HG03354 (cell line): ENCODE data around the gene FSTL3.
"Not testable (repeated sequence)": the region's sequence is repeated elsewhere in the genome, so short reads cannot be mapped to it uniquely, and the experiment has no call there.

Experiments used
- ATAC-seq: cut with Tn5 transposase; IDR thresholded peaks from one replicate; pipeline ENCODE4 v1.9.1; 2021; ENCODE audit warnings: mild to moderate bottlenecking; ENCODE audit not compliant: unreplicated experiment, poor library complexity, severe bottlenecking

The FSTL3 gene

GRCh38 chr19:726993-727956 lies 51.1 kb downstream of the FSTL3 start:
- ATAC-seq: no peak

GRCh38 chr19:728011-728410 lies 51.8 kb downstream of the FSTL3 start:
- ATAC-seq: no peak

- ATAC-seq: not testable (repeated sequence)
Observed at GRCh38 chr19:729564-729963, 53.4 kb downstream of the FSTL3 start.

- no peak for ATAC-seq
Observed at GRCh38 chr19:729965-730668, 53.9 kb downstream of the FSTL3 start.

- ATAC-seq: no peak
Observed at GRCh38 chr19:731000-731399, 54.8 kb downstream of the FSTL3 start.

- ATAC-seq: no peak
Observed at GRCh38 chr19:732148-733069, 56.2 kb downstream of the FSTL3 start.
